D721Med (cell line): Measurements from ENCODE around the gene OR52A5.
"Not testable (repeated sequence)": the region's sequence is repeated elsewhere in the genome, so short reads cannot be mapped to it uniquely, and the experiment has no call there.

Source experiments
- DNase-seq: peaks from one replicate; pipeline ENCODE4 v3.0.0; 2011; ENCODE audit warnings: low spot score; ENCODE audit not compliant: insufficient read length
- FAIRE-seq: peaks from 2 replicates; lab custom pipeline; 2011; peaks lifted over from hg19 to GRCh38; lab: Jason Lieb, UNC
- CTCF ChIP-seq: IDR thresholded peaks from 2 replicates; pipeline ENCODE4 v1.5.1; 2012; ENCODE audit warnings: mild to moderate bottlenecking, control low read depth; ENCODE audit not compliant: insufficient read depth; ENCODE audit errors: missing control alignments

OR52A5 gene

GRCh38 chr11:5154657-5155056 lies 16.5 kb upstream of the OR52A5 start, which contains the start of gene OR52A1:
TSS of gene OR52A1 (minus strand) at chr11:5154757. CDS start at chr11:5152369, 2,388 bp downstream.
- TF ChIP-seq CTCF: no peak
- FAIRE-seq (no peak), DNase-seq (no peak)

- FAIRE-seq (no peak), DNase-seq (no peak)
- TF ChIP-seq CTCF: no peak
Observed at GRCh38 chr11:5153574-5154431, 15.6 kb upstream of the OR52A5 start.

GRCh38 chr11:5151713-5152153 lies 13.6 kb upstream of the OR52A5 start:
- DNase-seq (no peak), FAIRE-seq (no peak)

DNA sequence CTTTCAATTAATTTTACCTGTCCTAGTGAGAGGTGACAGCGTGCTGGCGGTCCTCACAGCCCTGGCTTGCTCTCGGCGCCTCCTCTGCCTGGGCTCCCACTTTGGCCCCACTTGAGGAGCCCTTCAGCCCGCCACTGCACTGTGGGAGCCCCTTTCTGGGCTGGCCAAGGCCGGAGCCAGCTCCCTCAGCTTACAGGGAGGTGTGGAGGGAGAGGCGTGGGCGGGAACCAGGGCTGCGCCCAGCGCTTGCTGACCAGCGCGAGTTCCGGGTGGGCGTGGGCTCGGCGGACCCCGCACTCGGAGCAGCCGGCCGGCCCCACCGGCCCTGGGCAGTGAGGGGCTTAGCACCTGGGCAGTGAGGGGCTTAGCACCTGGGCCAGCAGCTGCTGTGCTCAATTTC lies 6.0 kb upstream of the OR52A5 start:
- FAIRE-seq, DNase-seq: not testable (repeated sequence)

More at GRCh38 chr11:5151713-5152153, 13.6 kb upstream of the OR52A5 start:
- no peak for TF ChIP-seq CTCF

GRCh38 chr11:5137014-5137413 lies 1.1 kb downstream of the OR52A5 start:
- no peak for TF ChIP-seq CTCF
- FAIRE-seq: no peak
- DNase-seq: no peak

GRCh38 chr11:5136261-5136660 lies 1.9 kb downstream of the OR52A5 start:
- FAIRE-seq: no peak
- no peak for DNase-seq
- TF ChIP-seq CTCF: no peak

GRCh38 chr11:5131584-5132335 lies 6.4 kb downstream of the OR52A5 start:
- FAIRE-seq: no peak
- no peak for TF ChIP-seq CTCF
- no peak for DNase-seq
